ENCODE results near the gene TULP3.

Gene TULP3

GRCh38 chr12:2930865-2931264, 40.2 kb downstream of the TULP3 start:
- no peak for DNase-seq

- no peak for DNase-seq
Measured at GRCh38 chr12:2933586-2933985, 42.9 kb downstream of the TULP3 start.

GRCh38 chr12:2934371-2934770, 43.7 kb downstream of the TULP3 start:
- no peak for DNase-seq

GRCh38 chr12:2936301-2936700, 45.6 kb downstream of the TULP3 start:
- no peak for DNase-seq

- DNase-seq, result no peak
Measured at GRCh38 chr12:2937500-2937899, 46.8 kb downstream of the TULP3 start.

- no peak for DNase-seq
Measured at GRCh38 chr12:2939191-2939590, 48.5 kb downstream of the TULP3 start.

- no peak for DNase-seq
Measured at GRCh38 chr12:2940564-2940963, 49.9 kb downstream of the TULP3 start.

GRCh38 chr12:2941524-2941923, 50.8 kb downstream of the TULP3 start:
- DNase-seq, result no peak

GRCh38 chr12:2944401-2945047, 53.8 kb downstream of the TULP3 start:
- peak; percentile 1 to 34 (median 23) for DNase-seq

GRCh38 chr12:2949411-2949810, 58.7 kb downstream of the TULP3 start:
- DNase-seq, result no peak

GRCh38 chr12:2955888-2956287, 65.2 kb downstream of the TULP3 start:
- DNase-seq, result no peak

GRCh38 chr12:2957816-2958431, 67.2 kb downstream of the TULP3 start:
- DNase-seq, result no peak

GRCh38 chr12:2958432-2959191, 67.9 kb downstream of the TULP3 start:
- DNase-seq, result no peak

GRCh38 chr12:2959192-2959504, 68.5 kb downstream of the TULP3 start, which contains the start of gene TEAD4:
Gene TEAD4, plus strand, starts transcription at chr12:2959397.
- DNase-seq, result no peak

GRCh38 chr12:2959505-2960389, 69.1 kb downstream of the TULP3 start:
- DNase-seq, result no peak

GRCh38 chr12:2960390-2960956, 69.8 kb downstream of the TULP3 start:
- no peak for DNase-seq

- no peak for DNase-seq
Measured at GRCh38 chr12:2960996-2961616, 70.4 kb downstream of the TULP3 start.

GRCh38 chr12:2961705-2962104, 71.0 kb downstream of the TULP3 start:
- no peak for DNase-seq

- DNase-seq, result no peak
Measured at GRCh38 chr12:2963154-2963759, 72.6 kb downstream of the TULP3 start.

- DNase-seq, result no peak
Measured at GRCh38 chr12:2963760-2964292, 73.1 kb downstream of the TULP3 start.

GRCh38 chr12:2967651-2968050, 77.0 kb downstream of the TULP3 start:
- no peak for DNase-seq

- no peak for DNase-seq
Measured at GRCh38 chr12:2970744-2971143, 80.1 kb downstream of the TULP3 start.
